ENCODE data around the gene MTUS2.

The MTUS2 gene

GRCh38 chr13:29270271-29270985 is 450.3 kb downstream of the MTUS2 start:
- no peak for TF ChIP-seq CTCF (IDR thresholded peaks at IDR 0.05; ENCODE audit: low read depth, low read length)
- H3K36me3 ChIP-seq, result no peaks in the 10 kb centered on the region
- peaks cover under 1% of the 10 kb centered on the region; the same call in 1 of the 2 replicates for H3K9me3 ChIP-seq
- H3K27me3 ChIP-seq, result peaks cover 56% of the 10 kb centered on the region
- H3K4me3 ChIP-seq (ENCODE audit: low read depth, low read length), result no peak overlapping the region
- no peak for DNase-seq
- no peaks in the 10 kb centered on the region for H3K4me1 ChIP-seq

- H3K27me3 ChIP-seq, result peaks cover 50% of the 10 kb centered on the region
- TF ChIP-seq CTCF (IDR thresholded peaks at IDR 0.05; ENCODE audit: low read depth, low read length), result no peak
- H3K4me1 ChIP-seq, result no peaks in the 10 kb centered on the region
- DNase-seq, result no peak
- no peak overlapping the region for H3K4me3 ChIP-seq (ENCODE audit: low read depth, low read length)
- H3K9me3 ChIP-seq, result peaks cover 3% of the 10 kb centered on the region
- no peaks in the 10 kb centered on the region for H3K36me3 ChIP-seq
Observed at GRCh38 chr13:29271606-29272005, 451.5 kb downstream of the MTUS2 start.

GRCh38 chr13:29279356-29280254 is 459.5 kb downstream of the MTUS2 start:
- TF ChIP-seq CTCF (IDR thresholded peaks at IDR 0.05; ENCODE audit: low read depth, low read length), result no peak
- H3K4me3 ChIP-seq (ENCODE audit: low read depth, low read length), result no peak overlapping the region
- no peaks in the 10 kb centered on the region for H3K4me1 ChIP-seq
- no peaks in the 10 kb centered on the region for H3K36me3 ChIP-seq
- H3K9me3 ChIP-seq, result peaks cover 3% of the 10 kb centered on the region
- peaks cover 43% of the 10 kb centered on the region for H3K27me3 ChIP-seq
- DNase-seq, result no peak

- H3K9me3 ChIP-seq, result no peaks in the 10 kb centered on the region
- no peak for DNase-seq
- H3K27me3 ChIP-seq, result peaks cover 57% of the 10 kb centered on the region
Observed at GRCh38 chr13:29281932-29282495, 461.9 kb downstream of the MTUS2 start.

GRCh38 chr13:29284726-29285125 is 464.6 kb downstream of the MTUS2 start:
- Histone ChIP-seq H3K4me1 (no peaks in the 10 kb centered on the region), H3K27me3 (peaks cover 50% of the 10 kb centered on the region), H3K36me3 (no peaks in the 10 kb centered on the region), H3K4me3 (ENCODE audit: low read depth, low read length) (no peak overlapping the region), H3K9me3 (no peaks in the 10 kb centered on the region)
- DNase-seq, result no peak
- peak; percentile 10; the same call in 1 of the 2 replicates for TF ChIP-seq CTCF (IDR thresholded peaks at IDR 0.05; ENCODE audit: low read depth, low read length)

More at GRCh38 chr13:29281932-29282495, 461.9 kb downstream of the MTUS2 start:
- H3K4me3 ChIP-seq (ENCODE audit: low read depth, low read length), result no peak overlapping the region
- H3K36me3 ChIP-seq, result no peaks in the 10 kb centered on the region
- no peak for TF ChIP-seq CTCF (IDR thresholded peaks at IDR 0.05; ENCODE audit: low read depth, low read length)
- no peaks in the 10 kb centered on the region for H3K4me1 ChIP-seq

All from BE2C (cell line).